Measurements from ENCODE around the gene MMRN1.
"Not testable (repeated sequence)": the region's sequence is repeated elsewhere in the genome, so short reads cannot be mapped to it uniquely, and the experiment has no call there.

The MMRN1 gene

DNA sequence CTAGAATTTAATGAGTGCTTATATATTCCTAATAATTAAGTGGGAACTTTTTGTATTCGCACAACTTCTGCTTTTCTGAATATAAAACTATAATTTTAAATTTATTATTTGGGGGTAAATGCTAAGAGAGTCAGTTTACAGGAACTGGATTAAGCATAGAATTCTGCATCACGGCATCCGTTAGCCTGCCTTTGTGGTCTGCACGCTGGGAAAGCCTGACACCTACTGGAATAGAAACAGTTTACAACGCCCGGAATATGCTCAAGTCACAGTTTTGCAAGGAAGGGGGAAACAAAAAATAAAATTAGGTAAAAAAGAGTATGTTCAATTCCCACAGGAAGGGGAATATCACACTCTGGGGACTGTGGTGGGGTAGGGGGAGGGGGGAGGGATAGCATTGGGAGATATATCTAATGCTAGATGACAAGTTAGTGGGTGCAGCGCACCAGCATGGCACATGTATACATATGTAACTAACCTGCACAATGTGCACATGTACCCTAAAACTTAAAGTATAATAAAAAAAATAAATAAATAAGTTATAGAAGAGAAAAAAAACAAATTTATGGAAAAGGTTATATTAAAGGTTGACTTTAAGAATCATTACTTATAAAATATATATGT is 7.3 kb downstream of the MMRN1 start:
- not testable (repeated sequence) for DNase-seq (ENCODE audit: extremely low read depth, insufficient read length); H3K27me3 ChIP-seq (replicated peaks; ENCODE audit: control insufficient read depth, insufficient read depth, low read length); H3K36me3 ChIP-seq (ENCODE audit: control insufficient read depth, insufficient read depth, low read length); H3K4me3 ChIP-seq (replicated peaks; ENCODE audit: low read depth, low read length)
- TF ChIP-seq, protein P1, sequence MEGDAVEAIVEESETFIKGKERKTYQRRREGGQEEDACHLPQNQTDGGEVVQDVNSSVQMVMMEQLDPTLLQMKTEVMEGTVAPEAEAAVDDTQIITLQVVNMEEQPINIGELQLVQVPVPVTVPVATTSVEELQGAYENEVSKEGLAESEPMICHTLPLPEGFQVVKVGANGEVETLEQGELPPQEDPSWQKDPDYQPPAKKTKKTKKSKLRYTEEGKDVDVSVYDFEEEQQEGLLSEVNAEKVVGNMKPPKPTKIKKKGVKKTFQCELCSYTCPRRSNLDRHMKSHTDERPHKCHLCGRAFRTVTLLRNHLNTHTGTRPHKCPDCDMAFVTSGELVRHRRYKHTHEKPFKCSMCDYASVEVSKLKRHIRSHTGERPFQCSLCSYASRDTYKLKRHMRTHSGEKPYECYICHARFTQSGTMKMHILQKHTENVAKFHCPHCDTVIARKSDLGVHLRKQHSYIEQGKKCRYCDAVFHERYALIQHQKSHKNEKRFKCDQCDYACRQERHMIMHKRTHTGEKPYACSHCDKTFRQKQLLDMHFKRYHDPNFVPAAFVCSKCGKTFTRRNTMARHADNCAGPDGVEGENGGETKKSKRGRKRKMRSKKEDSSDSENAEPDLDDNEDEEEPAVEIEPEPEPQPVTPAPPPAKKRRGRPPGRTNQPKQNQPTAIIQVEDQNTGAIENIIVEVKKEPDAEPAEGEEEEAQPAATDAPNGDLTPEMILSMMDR (IDR thresholded peaks at IDR 0.05; ENCODE audit: insufficient read depth, low read length, poor library complexity, severe bottlenecking) = peak; percentile 73

DNA sequence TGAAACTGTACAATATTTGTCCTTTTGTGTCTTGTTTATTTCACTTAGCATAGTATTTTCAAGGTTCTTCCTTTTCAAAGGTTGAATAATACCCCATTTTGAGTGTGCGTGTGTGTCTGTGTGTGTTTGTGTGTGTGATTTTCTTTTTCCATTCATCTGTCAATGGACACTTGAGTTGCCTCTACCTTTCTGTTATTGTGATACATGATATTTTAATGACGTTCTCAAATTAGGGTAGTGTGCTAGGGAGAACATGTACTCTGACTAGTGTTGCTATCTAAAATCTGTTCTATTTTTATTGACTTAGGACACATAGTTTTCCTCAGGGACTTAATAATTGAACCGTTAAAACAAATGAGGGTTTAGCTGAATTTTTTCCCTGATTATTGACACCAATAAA is 9.9 kb downstream of the MMRN1 start:
- TF ChIP-seq, protein P1 (IDR thresholded peaks at IDR 0.05; ENCODE audit: insufficient read depth, low read length, poor library complexity, severe bottlenecking) = no peak
- Histone ChIP-seq H3K27me3 (replicated peaks; ENCODE audit: control insufficient read depth, insufficient read depth, low read length) (no peaks in the 10 kb centered on the region), H3K4me3 (replicated peaks; ENCODE audit: low read depth, low read length) (no peak overlapping the region), H3K36me3 (ENCODE audit: control insufficient read depth, insufficient read depth, low read length) (no peaks in the 10 kb centered on the region)
- DNase-seq (ENCODE audit: extremely low read depth, insufficient read length) = no peak

DNA sequence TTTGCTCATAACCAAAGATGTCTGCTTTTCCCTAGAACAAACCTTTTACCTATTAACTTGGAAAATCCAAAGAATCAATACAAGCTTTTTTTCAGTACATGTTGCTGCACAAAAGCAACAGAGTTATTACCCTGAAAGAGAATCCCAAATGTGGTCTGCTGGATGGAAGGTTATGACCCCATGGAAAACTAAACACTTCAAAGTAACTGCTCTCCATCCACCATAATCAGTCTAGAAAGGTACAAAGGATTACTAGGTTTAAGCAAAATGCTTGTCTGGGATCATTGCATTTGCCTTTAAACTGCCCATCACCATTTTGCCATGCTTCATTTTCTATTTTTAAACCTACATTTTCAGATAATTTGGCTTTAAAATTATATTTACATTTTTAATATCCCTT is 11.7 kb downstream of the MMRN1 start:
- TF ChIP-seq, protein P1 (IDR thresholded peaks at IDR 0.05; ENCODE audit: insufficient read depth, low read length, poor library complexity, severe bottlenecking) = no peak
- no peaks in the 10 kb centered on the region for H3K27me3 ChIP-seq (replicated peaks; ENCODE audit: control insufficient read depth, insufficient read depth, low read length)
- no peak overlapping the region for H3K4me3 ChIP-seq (replicated peaks; ENCODE audit: low read depth, low read length)
- H3K36me3 ChIP-seq (ENCODE audit: control insufficient read depth, insufficient read depth, low read length) = no peaks in the 10 kb centered on the region
- DNase-seq (ENCODE audit: extremely low read depth, insufficient read length) = no peak

DNA sequence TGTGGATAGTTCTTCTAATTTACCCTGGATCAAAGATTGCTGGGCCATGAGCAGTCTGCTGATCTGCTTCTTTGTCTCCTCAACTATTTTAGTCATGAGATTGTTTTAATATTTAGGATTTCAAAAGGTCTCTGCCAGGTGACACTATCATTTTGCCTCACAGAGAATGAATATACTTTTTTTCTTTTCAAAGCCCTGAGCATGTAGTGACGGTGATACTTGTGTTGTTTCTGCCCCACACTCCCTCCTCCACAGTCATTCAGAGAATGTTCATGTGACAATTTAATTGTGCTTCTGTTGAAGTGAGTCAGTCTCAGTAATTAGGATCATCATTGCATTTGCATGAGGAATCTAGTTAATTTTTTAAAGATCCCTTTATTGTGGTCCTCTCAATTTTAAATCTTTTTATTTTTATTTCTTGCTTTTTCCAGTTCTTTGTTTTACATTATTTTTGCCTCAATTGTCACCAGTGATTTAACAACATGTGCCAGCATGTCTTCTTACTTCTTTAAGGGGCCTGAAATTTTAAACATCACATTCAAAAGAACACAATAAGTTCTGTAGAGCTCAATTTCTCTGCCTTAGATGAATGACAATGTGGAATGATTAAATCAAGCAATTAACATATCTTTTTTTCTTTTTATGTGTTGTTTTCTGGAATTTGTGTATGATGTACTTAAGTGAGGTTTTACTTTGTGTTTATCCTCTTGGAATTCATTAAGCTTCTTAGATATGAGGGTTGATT is 12.3 kb downstream of the MMRN1 start:
- H3K27me3 ChIP-seq (replicated peaks; ENCODE audit: control insufficient read depth, insufficient read depth, low read length) = no peaks in the 10 kb centered on the region
- no peaks in the 10 kb centered on the region for H3K36me3 ChIP-seq (ENCODE audit: control insufficient read depth, insufficient read depth, low read length)
- TF ChIP-seq, protein P1 (IDR thresholded peaks at IDR 0.05; ENCODE audit: insufficient read depth, low read length, poor library complexity, severe bottlenecking) = no peak
- H3K4me3 ChIP-seq (replicated peaks; ENCODE audit: low read depth, low read length) = no peak overlapping the region
- DNase-seq (ENCODE audit: extremely low read depth, insufficient read length) = no peak

DNA sequence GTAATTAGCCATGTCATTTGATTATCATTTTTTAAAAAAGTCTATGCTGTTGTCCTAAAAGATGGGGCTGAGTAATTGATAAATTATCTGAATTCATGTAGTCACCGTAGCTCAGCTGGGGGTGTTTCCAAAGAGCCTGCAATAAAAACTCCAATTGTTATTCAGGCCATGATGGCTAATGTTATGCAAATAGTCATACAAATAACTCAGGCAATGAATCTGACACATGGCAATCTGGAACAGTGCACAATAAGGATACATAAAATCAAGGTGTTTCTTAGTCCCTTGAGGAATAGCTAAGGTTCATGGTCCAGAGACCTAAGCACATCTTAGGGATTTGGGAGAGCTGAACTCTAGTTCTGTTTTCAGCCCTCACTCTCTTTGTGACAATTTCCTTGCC is 15.2 kb downstream of the MMRN1 start:
- Histone ChIP-seq H3K27me3 (replicated peaks; ENCODE audit: control insufficient read depth, insufficient read depth, low read length) (no peaks in the 10 kb centered on the region), H3K36me3 (ENCODE audit: control insufficient read depth, insufficient read depth, low read length) (no peaks in the 10 kb centered on the region), H3K4me3 (replicated peaks; ENCODE audit: low read depth, low read length) (no peak overlapping the region)
- no peak for DNase-seq (ENCODE audit: extremely low read depth, insufficient read length)
- TF ChIP-seq, protein P1 (IDR thresholded peaks at IDR 0.05; ENCODE audit: insufficient read depth, low read length, poor library complexity, severe bottlenecking) = no peak
